ENCODE results near the gene SWSAP1.

The SWSAP1 gene

DNA sequence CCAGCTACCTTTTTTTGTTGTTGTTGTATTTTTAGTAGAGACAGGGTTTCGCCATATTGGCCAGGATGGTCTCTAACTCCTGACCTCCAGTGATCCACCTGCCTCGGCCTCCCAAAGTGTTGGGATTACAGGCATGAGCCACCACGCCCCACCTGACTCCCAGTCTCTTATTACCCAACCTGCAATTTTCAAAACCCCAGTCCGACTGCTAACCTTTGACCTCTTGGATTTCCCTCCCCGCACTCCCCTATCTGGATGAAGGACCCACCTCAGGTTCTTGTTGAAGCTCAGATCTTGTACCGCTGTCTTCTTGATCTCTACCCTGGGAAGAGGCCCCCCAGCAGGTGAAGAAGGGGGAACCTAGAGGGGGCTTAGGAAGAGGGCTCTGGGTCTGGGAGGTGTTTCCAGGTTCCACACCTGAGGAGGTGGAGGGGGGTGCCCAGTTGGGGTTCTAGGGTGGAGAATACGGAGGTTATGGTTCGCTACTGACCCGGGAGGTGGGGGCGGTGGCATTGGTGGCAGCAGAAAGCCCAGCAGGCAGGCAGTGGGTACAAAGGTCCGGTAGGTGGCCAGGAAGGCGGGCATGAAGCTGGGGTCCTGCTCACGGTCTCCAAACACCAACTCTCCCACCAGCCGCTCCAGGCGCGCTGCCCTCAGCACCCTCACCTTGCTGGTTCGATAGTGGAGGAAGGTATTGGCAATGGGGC is 42.0 kb downstream of the SWSAP1 start:
- no peak for DNase-seq

- peak; percentile 78 for DNase-seq
Measured at GRCh38 chr19:11418094-11418548, 43.7 kb downstream of the SWSAP1 start.

DNA sequence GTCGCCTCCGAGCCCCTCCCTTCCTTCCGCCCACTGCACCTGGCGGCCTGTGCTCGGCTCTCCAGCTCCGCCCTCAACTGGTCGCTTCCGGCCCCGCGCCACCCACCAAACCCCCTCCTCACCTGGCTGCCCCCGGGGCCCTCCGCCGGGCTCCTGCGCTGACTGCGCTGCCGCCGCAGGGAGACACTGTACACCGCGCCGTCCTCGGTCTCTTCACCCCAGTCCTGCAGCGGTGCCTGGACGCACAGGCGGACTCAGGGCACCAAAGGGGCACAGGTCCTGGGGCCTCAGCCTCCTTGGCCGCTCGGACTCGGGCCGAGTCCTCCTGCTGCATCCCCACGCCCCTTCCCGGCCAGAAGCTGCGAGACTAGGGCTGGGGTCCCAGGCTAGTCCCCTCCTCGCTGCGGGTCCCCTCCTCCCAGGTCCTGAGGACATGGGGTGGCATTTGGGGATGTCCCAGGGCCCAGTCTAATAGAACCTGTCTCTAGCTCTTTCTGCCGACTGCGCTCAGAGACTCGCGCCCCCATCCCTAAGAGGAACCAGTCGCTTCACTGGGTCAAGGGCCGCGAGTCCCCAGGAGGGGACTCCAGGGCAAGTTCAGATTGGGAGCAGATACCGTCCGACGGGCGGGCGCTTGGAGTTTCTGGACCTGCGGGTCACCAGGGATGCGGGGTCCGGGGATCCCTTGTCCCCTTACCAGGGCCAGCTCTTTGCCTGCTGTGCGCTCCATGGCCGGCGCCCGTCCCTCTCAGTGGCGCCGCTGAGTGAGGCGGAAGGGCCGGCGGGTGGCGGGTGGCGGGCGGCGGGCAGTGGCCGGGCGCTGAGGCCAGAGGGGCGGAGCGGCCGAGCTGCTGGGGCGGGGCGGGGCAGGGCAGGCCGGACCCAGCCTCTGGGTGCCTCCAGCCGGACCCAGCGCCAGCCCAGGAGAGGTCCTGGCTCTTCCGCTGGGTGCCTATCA is 44.4 kb downstream of the SWSAP1 start, which contains the start of gene RGL3:
Gene RGL3, minus strand, starts transcription at position 766 of the 958 bp plus-strand sequence. Its CDS starts 36 bp downstream, at position 730.
- DNase-seq = peak; percentile 92

DNA sequence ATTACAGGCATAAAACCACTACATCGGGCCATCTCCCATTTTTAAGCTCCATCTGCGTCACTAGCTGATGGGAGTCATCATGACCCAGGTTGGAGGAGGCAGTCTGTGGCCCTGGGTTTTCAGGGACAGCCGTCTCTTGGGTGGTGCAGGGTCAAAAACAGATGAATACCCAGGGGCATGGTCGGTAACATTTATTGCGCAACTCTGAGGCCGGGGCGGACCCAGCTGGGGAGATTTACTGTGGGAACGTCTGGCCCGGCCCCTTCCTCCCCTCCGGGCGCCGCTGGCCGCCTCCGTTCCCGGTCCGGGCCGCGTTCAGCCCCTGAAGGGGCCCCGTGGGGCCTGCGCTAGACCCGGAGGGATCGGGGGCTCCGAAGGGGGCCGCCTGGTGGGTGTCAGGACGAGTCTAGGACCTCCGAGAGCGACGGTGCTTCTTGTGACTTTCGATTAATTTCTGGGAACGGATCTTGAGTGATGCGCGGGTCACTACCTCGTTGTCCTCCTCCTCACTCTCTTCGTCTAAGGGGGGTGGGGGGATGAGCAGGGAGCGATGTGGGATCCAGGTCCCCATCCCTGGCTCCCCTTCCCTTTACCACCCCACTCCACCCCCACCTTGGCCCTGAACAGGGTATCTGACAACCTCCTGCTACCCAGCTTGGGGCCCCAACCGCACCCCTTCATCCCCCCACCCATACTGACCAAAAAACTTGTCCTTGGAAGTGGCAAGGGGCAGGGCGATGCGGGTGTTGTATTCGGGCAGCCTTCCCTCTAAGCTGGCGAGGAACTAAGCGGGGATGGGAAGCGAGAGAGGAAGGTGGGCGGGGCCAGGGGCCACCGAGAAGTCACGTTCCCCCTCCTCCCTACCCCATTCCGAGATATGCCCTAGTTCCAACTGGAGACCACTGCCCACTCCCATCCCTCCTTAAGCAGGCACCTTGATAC is 46.2 kb downstream of the SWSAP1 start:
- peak; percentile 63 for DNase-seq

- peak; percentile 60 for DNase-seq
Measured at GRCh38 chr19:11421371-11422098, 47.1 kb downstream of the SWSAP1 start.

GRCh38 chr19:11422163-11423065 is 47.9 kb downstream of the SWSAP1 start:
- DNase-seq = peak; percentile 60

- no peak for DNase-seq
Measured at GRCh38 chr19:11423164-11423790, 48.8 kb downstream of the SWSAP1 start.

GRCh38 chr19:11423791-11424181 is 49.3 kb downstream of the SWSAP1 start:
- peak; percentile 35 for DNase-seq

All from NCI-H69 (cell line).